Ovary (tissue), 3 donors: ENCODE measurements around the gene PCYT1A.

Experiments
- POLR2A ChIP-seq: fragments of 450-650 bp; IDR thresholded peaks from one replicate; pipeline ENCODE4 v1.6.1; 2017; ENCODE audit warnings: antibody characterized with exemption, mild to moderate bottlenecking, moderate library complexity
- TF ChIP-seq, protein P1 (sequence below), 3 donors: fragments of 450-650 bp in 2 of 3; fragments of 200-600 bp in 1 of 3; IDR thresholded peaks; one replicate each; pipeline versions ENCODE4 v1.5.1 to v1.8.0; 2016 to 2022; ENCODE audit warnings: antibody characterized with exemption in 3 of 3, mild to moderate bottlenecking in 1 of 3
- donor health status: DM: no; HTN: no; CAD: no.

DNA sequence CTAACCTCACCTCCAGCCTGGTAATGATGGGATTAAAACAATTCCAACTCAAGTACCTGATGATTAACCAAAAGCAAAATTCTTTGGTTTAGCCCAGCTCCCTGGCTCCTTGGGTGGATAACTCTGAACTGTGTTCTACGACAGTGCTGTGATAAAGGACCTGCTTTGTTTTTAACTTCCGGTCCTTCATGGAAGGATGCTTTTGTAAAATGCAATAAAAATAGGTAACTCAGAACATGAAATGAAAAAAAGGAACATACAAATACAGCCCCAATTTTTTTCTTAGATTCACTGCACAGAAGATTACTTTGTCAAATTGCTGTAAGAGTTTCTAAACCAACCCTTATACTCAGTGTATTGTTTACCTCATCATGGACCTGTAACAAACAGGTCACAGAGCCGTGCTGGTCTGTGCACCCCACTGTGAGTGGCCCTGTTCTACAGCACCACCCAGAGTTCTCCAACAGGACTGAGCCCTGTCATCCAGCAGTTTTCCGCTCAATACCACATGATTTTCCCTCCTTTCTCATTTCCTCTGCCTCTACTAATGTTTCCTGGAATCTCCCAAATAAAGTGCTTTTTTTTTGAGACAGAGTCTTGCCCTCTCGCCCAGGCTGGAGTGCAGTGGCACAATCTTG, 4.9 kb upstream of the PCYT1A start:
- TF ChIP-seq, protein P1, sequence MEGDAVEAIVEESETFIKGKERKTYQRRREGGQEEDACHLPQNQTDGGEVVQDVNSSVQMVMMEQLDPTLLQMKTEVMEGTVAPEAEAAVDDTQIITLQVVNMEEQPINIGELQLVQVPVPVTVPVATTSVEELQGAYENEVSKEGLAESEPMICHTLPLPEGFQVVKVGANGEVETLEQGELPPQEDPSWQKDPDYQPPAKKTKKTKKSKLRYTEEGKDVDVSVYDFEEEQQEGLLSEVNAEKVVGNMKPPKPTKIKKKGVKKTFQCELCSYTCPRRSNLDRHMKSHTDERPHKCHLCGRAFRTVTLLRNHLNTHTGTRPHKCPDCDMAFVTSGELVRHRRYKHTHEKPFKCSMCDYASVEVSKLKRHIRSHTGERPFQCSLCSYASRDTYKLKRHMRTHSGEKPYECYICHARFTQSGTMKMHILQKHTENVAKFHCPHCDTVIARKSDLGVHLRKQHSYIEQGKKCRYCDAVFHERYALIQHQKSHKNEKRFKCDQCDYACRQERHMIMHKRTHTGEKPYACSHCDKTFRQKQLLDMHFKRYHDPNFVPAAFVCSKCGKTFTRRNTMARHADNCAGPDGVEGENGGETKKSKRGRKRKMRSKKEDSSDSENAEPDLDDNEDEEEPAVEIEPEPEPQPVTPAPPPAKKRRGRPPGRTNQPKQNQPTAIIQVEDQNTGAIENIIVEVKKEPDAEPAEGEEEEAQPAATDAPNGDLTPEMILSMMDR (IDR thresholded peaks at IDR 0.05): no peak
- TF ChIP-seq POLR2A: no peak
